GM18511 (cell line): ENCODE measurements around the gene ZNF609.
A peak's percentile ranks its signal among the peaks of the same experiment; 100 is the strongest.

Experiments
- ATAC-seq: cut with Tn5 transposase; IDR thresholded peaks from one replicate; pipeline ENCODE4 v1.9.1; 2021; ENCODE audit warnings: mild to moderate bottlenecking, moderate library complexity; ENCODE audit not compliant: unreplicated experiment

ZNF609 gene

DNA sequence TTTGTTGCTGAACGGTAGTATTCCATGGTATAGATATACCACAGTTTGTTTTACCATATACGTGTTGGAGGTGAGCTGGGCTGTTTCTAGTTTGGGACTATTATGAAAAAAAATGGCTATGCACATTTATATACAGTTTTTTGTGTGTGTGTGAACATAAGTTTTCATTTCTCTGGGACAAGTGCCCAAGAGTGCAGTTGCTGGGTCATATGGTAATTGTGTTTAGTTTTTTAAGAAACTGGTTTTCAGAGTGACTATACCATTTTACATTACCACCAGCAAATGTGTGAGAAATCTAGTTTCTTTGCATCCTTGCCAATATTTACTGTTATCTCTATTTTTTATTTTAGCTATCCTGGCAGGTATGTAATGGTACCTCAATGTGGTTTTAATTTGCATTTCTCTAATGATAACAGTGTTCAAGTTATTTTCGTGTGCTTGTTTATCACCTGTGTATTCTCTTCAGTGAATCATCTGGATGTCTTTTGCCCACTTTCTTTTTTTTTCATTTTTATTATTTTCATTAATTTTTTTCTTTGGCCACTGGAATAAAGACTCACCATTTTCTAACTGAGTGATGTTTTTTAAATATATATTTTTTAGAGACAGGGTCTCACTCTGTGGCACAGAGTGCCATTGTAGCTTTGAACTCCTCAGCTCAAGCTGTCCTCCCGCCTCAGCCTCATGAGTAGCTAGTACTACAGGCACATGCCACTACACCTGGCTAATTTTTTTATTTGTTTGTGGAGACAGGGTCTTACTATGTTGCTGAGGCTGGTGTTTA is 75.3 kb downstream of the ZNF609 start:
- ATAC-seq: no peak

DNA sequence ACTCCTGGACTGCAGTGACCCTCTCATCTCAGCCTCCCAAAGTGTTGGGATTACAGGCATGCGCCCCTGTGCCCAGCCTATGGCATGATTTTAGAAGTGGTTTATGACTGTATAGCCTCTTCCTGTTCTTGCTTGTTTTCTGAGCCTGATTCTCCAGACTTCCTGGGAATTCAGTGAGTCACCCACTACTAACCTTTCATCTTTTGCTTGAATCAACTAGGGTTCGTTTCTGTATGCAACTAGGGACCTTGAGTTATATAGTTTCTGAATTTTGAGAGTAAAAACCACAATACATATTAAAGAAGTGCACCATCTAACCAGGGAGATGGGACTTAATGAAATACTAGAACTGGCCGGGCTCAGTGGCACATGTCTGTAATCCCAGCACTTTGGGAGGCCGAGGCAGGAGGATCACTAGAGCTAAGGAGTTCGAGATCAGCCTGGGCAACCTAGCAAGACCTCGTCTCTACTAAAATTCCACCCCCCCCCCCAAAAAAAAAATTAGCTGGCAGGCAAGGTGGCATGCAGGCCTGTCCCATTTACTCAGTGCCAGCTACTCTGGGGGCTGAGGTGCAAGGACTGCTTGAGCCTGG is 76.0 kb downstream of the ZNF609 start:
- no peak for ATAC-seq

DNA sequence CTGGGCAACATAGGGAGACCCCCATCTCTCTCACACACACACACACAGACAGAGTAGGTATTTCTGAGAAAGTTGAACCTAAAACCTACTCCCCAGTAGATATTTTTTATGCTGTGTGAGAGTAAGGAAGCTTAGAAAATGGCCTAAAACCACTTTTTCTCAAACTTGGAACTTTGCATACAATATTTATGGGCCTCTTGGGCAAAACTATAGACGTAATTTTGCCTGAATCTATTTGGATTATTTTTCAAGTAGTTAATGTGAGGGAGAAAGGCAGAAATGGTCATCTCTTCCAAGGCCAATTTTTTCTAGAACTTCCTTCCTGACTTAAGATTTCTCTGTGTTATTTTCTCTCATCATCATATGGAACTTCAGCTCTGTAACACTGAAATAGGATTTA is 81.7 kb downstream of the ZNF609 start:
- ATAC-seq: no peak

DNA sequence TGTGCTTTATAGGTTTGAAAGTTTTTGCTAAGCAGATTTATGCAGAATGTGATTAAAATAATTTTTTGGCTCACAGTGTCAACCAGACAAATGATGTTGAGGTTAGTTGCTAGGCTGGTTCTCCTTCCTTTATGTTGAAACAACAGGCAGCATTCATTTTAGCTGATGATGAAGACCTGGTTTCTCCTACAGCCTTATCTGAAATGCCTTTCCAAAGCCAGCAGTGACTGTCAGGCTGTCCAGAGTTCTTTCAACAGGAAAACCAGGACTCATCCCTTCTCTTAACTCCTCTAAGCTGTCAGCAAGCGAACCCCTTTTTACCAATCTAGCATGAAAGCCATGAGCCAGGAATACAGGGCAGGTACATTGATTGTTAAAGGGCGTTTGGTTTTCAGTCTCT is 84.1 kb downstream of the ZNF609 start:
- no peak for ATAC-seq

DNA sequence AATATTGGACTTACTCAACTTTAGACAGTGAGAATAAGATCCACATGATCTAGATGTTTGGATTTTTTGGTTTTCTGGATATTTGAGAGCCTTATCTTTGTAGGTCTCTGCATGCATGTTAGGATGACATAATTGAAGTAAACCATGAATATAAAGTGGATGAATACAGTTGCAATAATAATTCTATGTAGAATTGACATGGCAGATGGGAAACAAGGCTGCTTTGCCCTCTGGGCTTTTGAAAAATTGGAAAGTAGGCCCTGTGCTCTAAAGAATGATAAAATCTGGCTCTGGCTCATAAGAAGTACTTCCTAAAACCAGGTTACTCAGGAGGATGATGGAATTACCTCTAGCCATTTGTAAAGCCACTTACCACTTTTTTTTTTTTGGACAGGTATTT is 86.9 kb downstream of the ZNF609 start:
- ATAC-seq: no peak

DNA sequence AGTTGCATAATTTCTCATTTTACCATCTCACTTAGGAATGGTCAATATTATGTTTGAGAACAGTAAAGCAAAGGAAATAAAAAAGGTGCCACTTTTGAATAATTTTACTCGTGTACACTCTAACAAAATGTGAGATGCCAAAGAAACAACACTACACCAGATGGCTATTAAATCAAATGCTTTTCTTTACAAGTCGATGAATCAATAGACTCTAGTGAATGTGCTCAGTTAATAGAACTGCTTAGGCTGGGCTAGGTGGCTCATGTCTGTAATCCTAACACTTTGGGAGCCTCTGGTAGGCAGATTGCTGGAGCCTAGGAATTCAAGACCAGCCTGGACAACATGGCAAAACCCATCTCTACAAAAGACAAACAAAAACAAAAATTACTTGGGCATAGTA is 87.9 kb downstream of the ZNF609 start:
- ATAC-seq: no peak

DNA sequence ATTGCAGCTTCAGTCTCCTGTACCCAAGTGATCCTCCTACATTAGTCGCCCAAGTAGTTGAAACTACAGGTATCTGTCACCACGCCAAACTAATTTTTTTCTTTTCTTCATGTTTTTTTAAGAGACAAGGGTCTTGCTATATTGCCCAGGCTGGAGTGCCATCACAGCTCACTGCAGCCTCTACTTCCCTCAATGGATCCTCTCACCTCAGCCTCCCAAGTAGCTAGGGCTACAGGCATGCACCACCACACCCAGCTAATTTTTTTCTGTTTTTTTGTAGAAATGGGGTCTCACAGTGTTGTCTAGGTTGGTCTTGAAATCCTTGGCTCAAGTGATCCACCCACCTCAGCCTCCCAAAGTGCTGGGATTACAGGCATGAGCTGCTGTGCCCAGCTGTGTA is 89.5 kb downstream of the ZNF609 start:
- no peak for ATAC-seq

DNA sequence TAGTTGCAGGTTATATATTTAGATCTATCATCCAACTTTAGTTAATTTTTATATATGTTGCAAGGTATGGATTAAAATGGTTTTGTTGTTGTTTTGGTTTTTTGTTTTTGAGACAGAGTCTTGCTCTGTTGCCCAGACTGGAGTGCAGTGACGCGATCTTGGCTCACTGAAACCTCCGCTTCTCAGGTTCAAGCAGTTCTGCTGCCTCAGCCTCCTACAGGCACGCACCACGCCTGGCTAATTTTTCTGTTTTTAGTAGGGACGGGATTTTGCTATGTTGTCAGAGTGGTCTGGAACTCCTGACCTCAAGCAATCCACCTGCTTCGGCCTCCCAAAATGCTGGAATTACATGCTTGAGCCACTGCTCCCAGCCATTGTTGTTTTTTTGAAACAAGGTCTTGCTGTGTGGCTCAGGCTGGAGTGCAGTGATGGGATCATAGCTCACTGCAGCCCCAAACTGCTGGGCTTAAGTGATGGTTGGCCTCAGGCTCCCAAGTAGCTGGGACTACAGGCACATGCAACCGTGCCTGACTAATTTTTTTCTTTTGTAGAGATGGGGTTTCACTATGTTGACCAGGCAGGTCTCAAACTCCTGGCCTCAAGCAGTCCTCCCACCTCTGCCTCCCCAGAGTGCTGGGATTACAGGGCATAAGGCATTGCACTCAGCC is 92.0 kb downstream of the ZNF609 start:
- no peak for ATAC-seq

DNA sequence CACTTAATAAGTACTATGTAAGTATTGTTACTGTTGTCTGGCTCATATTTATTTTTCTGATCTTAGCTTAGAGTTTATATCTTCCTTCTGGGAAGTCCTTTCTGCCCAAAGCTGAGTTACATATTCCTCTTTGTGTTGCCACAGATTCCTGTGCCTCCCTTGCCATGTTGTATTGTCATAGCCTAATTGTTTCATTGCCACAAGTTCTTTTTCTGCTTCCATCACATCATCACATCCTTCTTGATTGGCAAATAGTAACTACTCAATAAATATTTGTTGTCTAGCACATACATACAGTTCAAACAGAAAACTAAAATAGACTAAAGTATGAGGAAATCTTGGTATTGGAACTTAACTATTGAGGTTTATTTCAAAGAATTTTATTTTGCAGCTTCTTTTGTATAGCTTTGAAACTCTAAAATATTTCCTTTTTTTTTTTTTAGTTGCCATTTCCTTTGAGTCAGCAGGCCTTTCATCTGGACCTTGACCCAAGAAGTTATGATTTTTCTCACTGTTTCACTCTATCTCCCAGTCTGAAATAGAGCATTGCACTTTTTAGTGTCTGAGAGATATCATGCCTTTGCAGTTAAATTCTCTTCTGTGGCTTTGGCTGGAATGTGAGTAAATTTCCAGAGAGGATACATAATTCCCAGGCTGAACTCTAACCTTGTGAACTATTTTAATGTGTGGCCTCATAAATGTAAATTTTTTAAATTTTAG is 98.2 kb downstream of the ZNF609 start:
- ATAC-seq: no peak

DNA sequence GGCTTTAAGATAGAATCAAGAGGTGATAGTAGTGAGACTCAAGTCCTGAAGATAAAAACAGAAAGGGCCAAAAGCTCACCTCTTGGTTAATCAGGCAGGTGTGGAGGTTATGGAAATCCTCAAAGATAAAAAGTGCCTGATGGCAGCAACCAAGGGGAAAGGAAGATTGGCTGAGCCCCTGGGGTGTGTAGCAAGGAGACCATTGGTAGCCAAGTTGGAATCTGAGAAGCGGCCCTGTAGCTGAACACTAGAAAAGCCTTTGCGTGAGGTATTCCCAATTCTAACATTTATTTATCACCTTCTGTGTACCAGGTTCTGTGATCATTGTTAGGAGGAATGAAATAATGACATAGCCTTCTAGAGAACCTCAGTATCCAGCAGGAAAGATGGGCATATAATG is 98.9 kb downstream of the ZNF609 start:
- no peak for ATAC-seq

DNA sequence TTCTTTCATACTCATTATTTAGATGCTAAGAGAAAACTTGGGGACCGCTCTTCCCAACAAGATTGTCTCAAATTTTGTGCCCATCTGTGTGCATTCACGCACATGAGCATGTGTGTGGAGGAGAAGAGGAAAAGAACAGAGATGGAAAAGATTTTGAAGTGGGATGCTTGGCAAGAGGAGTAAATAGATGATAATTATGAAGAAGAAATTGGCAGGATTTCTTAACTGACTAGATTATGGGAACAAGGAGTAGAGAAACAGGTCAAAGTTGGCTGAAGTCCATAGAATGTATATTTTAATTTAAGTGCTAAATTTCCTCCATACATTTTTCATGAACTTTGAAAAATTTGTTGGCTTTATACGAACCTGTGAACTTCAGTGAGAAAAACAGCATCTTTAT is 100.1 kb downstream of the ZNF609 start:
- ATAC-seq: no peak

DNA sequence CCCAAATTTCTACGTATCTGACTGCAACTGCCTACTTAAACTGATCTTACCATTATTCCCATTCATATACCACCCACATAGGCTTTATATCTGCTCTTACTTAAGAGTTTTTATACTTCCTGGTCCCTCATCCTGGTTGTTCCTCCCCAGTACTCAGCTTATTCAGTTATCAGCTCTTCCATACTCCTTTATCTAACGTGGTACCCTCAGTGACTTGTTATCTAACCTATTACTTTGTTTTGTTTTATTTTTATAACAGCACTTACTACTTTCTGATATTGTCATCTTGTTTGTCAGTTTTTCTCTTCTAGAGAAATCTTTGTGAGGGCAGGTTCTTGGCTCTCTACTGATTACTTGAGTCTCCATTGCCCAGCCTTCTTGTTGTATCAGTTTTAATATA is 100.6 kb downstream of the ZNF609 start:
- no peak for ATAC-seq

DNA sequence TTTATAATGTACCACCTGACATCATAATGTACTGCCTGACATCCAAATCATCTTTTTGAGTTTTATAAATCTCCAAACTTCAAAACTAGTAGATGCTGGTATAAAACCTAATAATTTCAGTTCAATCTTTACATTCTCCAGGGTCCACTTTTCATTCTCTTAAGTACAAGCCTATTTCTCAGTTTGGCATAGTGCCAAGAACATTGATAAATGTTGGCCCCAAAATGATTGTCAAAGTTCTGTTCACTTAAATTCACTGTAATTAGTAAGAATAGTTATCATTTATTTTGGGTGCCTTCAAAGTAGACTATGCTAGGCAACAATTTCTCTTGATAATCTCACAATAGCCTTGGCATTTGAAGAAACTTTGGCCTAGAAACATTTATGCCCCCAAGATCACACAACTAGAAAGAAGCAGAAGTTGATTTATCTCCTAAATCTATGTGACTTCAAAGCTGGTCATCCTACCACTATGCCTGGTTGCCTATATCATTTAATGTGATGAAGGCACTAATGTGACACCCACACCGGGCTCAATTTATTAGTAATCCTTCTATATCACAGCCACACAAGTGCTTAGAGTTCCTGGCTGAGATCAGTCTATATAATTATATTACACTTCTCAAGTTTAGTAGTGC is 101.7 kb downstream of the ZNF609 start:
- ATAC-seq: no peak

DNA sequence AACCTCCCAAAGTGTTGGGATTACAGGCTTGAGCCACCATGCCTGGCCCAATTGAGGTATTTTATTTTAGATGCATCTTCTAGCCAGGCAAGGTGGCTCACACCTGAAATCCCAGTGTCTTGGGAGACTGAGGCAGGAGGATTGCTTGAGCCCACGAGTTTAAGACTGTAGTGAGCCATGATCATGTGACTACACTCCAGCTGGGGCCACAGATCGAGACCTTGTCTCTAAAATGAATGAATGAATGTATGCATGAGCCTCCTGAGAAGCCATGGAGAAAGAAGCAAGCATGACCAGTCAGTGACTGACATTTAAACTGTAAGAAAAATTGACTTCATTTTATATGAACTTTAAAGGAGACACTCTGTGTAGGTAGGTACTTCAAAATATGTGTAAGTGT is 105.7 kb downstream of the ZNF609 start:
- no peak for ATAC-seq

DNA sequence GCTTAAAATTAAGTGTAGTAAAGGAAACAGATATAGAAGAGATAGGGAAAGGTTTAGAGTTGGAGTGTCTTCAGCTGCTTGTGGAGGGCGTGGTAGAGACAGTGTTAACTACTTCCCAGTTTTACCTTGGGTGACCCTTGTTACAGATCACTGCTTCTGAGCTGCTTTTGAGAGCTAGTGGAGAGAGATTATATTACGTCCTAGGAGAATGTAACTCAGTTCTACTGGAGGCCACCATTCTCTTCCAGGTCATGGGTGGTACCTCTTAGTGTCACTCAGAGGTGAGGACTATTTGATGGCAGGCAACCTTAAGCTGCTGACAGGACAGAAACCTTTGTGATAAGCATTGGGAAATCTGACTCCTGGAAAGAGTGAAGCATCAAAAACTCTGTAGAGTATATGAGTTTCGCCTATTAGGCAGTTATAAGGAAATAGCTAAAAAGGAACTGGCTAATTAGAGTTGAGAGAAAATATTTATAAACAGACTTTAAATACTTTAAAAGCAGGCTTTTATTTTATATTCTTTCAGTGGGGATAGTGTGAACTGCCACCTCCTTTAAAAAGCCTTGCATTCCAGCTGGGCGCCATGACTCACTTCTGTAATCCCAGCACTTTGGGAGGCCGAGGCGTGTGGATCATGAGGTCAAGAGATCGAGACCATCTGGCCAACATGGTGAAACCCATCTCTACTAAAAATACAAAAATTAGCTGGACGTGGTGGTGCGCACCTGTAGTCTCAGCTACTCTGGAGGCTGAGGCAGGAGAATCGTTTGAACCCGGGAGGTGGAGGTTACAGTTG is 106.5 kb downstream of the ZNF609 start:
- no peak for ATAC-seq

DNA sequence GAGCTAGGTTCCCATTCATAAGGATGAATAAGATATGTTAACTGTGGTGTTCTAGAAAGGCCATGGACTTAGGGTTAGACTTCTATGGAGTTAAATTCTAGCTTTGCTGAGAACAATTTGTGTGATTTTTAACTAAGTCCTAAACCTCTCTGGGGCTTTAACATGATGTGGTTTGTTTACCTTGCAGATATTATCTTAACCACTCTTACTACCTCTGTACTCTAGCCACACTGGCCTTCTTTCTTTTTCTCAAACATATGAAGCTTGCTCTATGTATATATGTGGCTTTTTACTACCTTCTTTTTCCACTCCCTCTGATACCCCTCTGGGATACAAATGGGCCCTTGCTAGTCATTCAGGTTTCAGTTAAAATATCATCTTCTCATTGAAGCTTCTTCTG is 108.4 kb downstream of the ZNF609 start:
- ATAC-seq: no peak

DNA sequence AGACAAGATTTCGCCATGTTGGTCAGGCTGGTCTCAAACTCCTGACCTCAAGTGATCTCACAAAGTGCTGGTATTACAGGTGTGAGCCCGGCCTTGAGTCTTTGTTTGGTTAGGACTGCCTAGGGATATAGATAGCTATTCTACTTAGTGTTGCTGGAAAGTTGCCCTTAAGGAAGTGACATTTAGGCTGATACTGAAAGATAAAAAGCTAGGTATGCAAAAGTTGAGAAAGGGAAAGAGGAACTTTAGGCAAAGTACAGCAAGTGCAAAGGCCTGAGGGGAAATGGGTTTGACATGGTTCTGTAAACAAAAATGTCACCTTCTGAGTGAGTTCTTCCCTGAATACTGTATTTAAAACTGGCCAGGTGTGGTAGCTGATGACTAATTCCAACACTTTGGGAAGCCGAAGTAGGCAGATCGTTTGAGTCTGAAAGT is 111.5 kb downstream of the ZNF609 start:
- peak; percentile 76 for ATAC-seq

DNA sequence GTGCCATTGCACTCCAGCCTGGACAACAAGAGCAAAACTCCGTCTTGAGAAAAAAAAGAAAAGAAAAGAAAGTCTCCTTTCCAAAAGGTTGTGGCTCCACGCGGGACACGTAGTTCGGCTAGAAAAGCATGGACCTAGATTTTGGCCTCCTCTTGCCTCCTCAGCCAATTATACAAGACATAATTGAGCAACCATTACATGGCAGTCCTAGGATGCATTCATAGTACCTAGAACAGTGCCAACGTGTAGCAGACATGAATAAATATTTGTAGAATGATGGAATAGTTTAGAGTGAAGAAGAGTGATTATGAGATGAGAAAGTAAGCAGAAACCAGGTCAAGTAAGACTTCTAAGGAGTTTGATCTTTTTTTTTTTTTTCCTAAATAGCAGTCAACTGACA is 112.5 kb downstream of the ZNF609 start:
- ATAC-seq: no peak

DNA sequence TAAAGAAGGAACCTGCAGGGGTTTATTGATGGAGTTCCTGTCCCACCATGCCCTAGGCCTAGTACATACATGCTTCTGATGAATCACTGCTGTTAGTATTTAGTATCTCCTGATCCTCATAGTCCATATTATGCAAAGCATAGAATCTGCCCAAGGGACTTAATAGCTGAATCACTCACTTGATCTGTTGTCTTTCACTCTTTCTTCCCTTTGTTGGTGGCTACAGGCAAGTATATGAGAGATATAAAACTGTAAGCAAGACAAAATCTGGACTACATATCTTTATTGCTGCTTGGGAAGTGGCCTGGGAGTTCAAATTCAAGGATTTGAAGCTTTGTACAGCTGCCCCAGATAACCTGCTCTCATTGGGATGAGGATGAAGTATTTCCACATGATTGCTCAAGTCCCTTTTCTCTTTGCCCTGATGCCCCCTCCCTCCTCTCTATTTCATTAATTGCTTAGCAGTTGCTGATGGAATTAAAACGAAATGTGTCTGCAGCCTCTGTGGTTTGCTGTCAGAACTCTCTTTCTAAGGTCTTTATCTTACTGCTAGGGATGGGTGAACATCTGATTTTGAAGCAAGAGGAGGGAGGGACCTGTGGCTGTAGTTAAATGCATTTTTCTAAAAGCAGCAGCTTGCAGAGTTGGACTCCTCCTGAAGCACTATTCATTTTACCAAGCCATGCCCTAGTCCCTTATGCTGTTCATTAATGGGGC is 114.1 kb downstream of the ZNF609 start:
- no peak for ATAC-seq
